CD4-positive, alpha-beta T cell (primary cell): ENCODE measurements around the gene B4GALT2. TPM values are rescaled to one million over a fixed set of nuclear protein-coding genes. Genes with fewer than 3 reads are reported as not detected.

Experiments used
- ATAC-seq: fragments of 200-7000 bp; cut with Tn5 transposase; one replicate; pipeline ENCODE4 v1.10.0; 2022; ENCODE audit warnings: mild to moderate bottlenecking; ENCODE audit not compliant: poor library complexity
- CTCF ChIA-PET: fragments of 350-600 bp; sonication (Branson Sonifier 250); formaldehyde crosslinking; loops from one replicate; lab custom pipeline; 2021; ENCODE audit warnings: antibody characterized with exemption, inconsistent platforms; lab: Charles Lee
- POLR2A ChIA-PET: fragments of 350-600 bp; sonication (Branson Sonifier 250); formaldehyde crosslinking; loops from one replicate; lab custom pipeline; 2021; ENCODE audit warnings: antibody characterized with exemption, inconsistent platforms; lab: Charles Lee
- DNase-seq, 14 experiments: peaks; one replicate each; pipeline ENCODE4 v3.0.0-alpha.2; 2013 to 2020; ENCODE audit warnings: mixed read lengths in 2 of 14
- H3K27ac ChIP-seq, 2 donors: one replicate each; pipeline versions ENCODE4 v1.5.1 to v1.7.0; 2013; ENCODE audit warnings: low read length in 2 of 2, low read depth in 1 of 2, mild to moderate bottlenecking in 1 of 2
- H3K27me3 ChIP-seq, 2 experiments: 1 replicate in 1 of 2; 2 replicates in 1 of 2; pipeline versions ENCODE4 v1.6.1 to v1.7.0; 2013; ENCODE audit warnings: low read length in 2 of 2, control low read depth in 1 of 2, mild to moderate bottlenecking in 1 of 2, moderate library complexity in 1 of 2; ENCODE audit not compliant: insufficient read depth in 2 of 2, control insufficient read depth in 1 of 2
- H3K36me3 ChIP-seq: one replicate; pipeline ENCODE4 v1.6.1; 2013; ENCODE audit warnings: low read length, control low read depth; ENCODE audit not compliant: insufficient read depth
- H3K4me1 ChIP-seq: one replicate; pipeline ENCODE4 v1.6.1; 2013; ENCODE audit warnings: low read length, control low read depth; ENCODE audit not compliant: insufficient read depth
- H3K4me3 ChIP-seq: one replicate; pipeline ENCODE4 v1.5.1; 2013; ENCODE audit warnings: mild to moderate bottlenecking, low read length, moderate library complexity
- H3K9me3 ChIP-seq, 2 experiments: 1 replicate in 1 of 2; 2 replicates in 1 of 2; pipeline versions ENCODE4 v1.6.1 to v1.7.0; 2013; ENCODE audit warnings: low read length in 2 of 2, mild to moderate bottlenecking in 2 of 2, control low read depth in 1 of 2, moderate library complexity in 1 of 2; ENCODE audit not compliant: control insufficient read depth in 1 of 2, insufficient read depth in 1 of 2
- H3K27ac Mint-ChIP-seq: one replicate; pipeline ENCODE4 v1.8.0; 2020; ENCODE audit warnings: mixed read lengths
- H3K27me3 Mint-ChIP-seq: one replicate; pipeline ENCODE4 v1.8.0; 2021; ENCODE audit warnings: mixed read lengths
- H3K36me3 Mint-ChIP-seq: one replicate; pipeline ENCODE4 v1.8.0; 2021; ENCODE audit warnings: low read depth, mixed read lengths
- H3K4me1 Mint-ChIP-seq: one replicate; pipeline ENCODE4 v1.8.0; 2021; ENCODE audit warnings: low read depth, mixed read lengths
- H3K4me3 Mint-ChIP-seq: one replicate; pipeline ENCODE4 v1.8.0; 2020; ENCODE audit warnings: mild to moderate bottlenecking, mixed read lengths
- H3K9me3 Mint-ChIP-seq: one replicate; pipeline ENCODE4 v1.8.0; 2020; ENCODE audit warnings: mixed read lengths
- intact Hi-C, 2 experiments: fragments of 100-400 bp; cut with DNase I in 1 of 2; cut with micrococcal nuclease in 1 of 2; formaldehyde crosslinking; loops; one replicate each; pipeline versions ENCODE4 v1.15.1 to v1.9.0; 2023 to 2025; cut with DNase I, micrococcal nuclease
- total RNA-seq, 174 experiments: library from RNA in 2 of 174; stranded (reverse) in 2 of 174; gene quantifications; one replicate each; pipeline ENCODE4 v1.2.3 and lab custom pipeline; 2021 to 2026
- TF ChIP-seq, protein P1 (sequence below): fragments of 200-600 bp; IDR thresholded peaks from one replicate; pipeline ENCODE4 v1.8.0; 2022; ENCODE audit warnings: antibody characterized with exemption, mild to moderate bottlenecking

Gene B4GALT2
- total RNA-seq, 2 experiments from 2014 or later = 0.22 to 0.34 TPM

- Mint-ChIP-seq H3K27me3 (no peaks in the 10 kb centered on the region), H3K27ac (no peak overlapping the region), H3K36me3 (peaks cover 31% of the 10 kb centered on the region), H3K4me3 (no peak overlapping the region), H3K4me1 (peaks cover 22% of the 10 kb centered on the region), H3K9me3 (no peaks in the 10 kb centered on the region)
- Histone ChIP-seq H3K4me3 (no peak overlapping the region), H3K27me3 (no peaks in the 10 kb centered on the region), H3K27ac (no peak overlapping the region), H3K36me3 (peaks cover 35% of the 10 kb centered on the region), H3K4me1 (no peaks in the 10 kb centered on the region), H3K9me3 (no peaks in the 10 kb centered on the region)
- TF ChIP-seq, protein P1, sequence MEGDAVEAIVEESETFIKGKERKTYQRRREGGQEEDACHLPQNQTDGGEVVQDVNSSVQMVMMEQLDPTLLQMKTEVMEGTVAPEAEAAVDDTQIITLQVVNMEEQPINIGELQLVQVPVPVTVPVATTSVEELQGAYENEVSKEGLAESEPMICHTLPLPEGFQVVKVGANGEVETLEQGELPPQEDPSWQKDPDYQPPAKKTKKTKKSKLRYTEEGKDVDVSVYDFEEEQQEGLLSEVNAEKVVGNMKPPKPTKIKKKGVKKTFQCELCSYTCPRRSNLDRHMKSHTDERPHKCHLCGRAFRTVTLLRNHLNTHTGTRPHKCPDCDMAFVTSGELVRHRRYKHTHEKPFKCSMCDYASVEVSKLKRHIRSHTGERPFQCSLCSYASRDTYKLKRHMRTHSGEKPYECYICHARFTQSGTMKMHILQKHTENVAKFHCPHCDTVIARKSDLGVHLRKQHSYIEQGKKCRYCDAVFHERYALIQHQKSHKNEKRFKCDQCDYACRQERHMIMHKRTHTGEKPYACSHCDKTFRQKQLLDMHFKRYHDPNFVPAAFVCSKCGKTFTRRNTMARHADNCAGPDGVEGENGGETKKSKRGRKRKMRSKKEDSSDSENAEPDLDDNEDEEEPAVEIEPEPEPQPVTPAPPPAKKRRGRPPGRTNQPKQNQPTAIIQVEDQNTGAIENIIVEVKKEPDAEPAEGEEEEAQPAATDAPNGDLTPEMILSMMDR = no peak
- ATAC-seq (no peak), DNase-seq (no peak)
- ChIA-PET CTCF (no interaction called here), POLR2A (no interaction called here)
- intact Hi-C loops = no loop called here
Observed at GRCh38 chr1:43954036-43954435, 25.0 kb upstream of the B4GALT2 start.

DNA sequence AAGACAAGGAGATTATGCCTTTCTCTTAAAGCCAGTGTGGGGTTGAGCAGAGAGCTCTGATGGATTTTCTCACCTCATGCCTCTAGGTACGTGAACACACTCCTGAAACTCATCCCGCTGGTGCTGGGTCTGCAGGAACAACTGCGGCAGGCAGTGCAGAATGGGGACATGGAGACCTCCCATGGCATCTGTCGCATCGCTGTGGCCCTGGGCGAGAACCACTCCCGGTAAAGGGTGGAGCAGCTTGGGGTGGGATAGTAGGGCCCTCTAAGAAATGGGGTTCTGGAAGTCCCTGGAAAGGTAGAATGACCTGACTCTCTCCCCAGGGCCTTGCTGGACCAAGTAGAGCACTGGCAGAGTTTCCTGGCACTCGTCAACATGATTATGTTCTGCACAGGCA lies 22.8 kb upstream of the B4GALT2 start:
- no peak for DNase-seq
- peaks cover 35% of the 10 kb centered on the region for H3K36me3 ChIP-seq
- POLR2A ChIA-PET = no interaction called here
- peaks cover 3% of the 10 kb centered on the region for H3K4me1 Mint-ChIP-seq
- no peak overlapping the region for H3K27ac ChIP-seq
- CTCF ChIA-PET = no interaction called here
- TF ChIP-seq, protein P1 = no peak
- no peaks in the 10 kb centered on the region for H3K4me1 ChIP-seq
- H3K9me3 ChIP-seq = no peaks in the 10 kb centered on the region
- H3K4me3 Mint-ChIP-seq = no peak overlapping the region
- no peak overlapping the region for H3K27ac Mint-ChIP-seq
- H3K4me3 ChIP-seq = no peak overlapping the region
- H3K27me3 ChIP-seq = no peaks in the 10 kb centered on the region
- no peak for ATAC-seq
- intact Hi-C loops = no loop called here
- peaks cover 33% of the 10 kb centered on the region for H3K36me3 Mint-ChIP-seq
- no peaks in the 10 kb centered on the region for H3K27me3 Mint-ChIP-seq
- no peaks in the 10 kb centered on the region for H3K9me3 Mint-ChIP-seq

DNA sequence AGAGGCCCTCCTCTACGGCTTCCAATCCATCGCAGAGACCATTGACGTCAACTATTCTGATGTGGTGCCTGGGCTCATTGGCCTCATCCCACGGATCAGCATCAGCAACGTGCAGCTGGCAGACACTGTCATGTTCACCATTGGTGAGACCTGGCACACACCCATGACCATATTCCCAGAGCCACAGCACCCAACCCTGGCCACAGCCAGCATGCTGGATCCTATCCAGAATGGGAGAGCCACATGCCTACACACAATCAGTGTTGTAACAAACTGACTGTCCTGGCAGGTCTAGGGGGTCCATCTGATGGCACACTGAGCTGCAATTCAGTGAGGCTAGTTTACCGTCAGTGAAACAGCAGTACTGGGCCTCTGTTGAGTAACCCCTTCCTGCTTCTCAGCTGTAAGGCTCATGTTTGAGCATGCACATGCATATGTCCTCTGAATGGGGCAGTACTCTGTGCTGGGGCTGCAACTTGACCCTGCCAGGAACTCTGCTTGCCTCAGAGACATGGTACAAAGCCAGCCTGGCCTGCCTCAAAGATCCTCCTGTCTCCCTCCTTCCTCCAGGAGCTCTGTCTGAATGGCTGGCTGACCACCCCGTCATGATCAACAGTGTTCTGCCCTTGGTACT lies 21.5 kb upstream of the B4GALT2 start:
- no peaks in the 10 kb centered on the region for H3K27me3 Mint-ChIP-seq
- POLR2A ChIA-PET = no interaction called here
- H3K27ac Mint-ChIP-seq = no peak overlapping the region
- no peak for ATAC-seq
- peaks cover 43% of the 10 kb centered on the region for H3K36me3 ChIP-seq
- CTCF ChIA-PET = no interaction called here
- peaks cover 40% of the 10 kb centered on the region for H3K36me3 Mint-ChIP-seq
- H3K4me1 Mint-ChIP-seq = no peaks in the 10 kb centered on the region
- intact Hi-C loops = no loop called here
- no peaks in the 10 kb centered on the region for H3K27me3 ChIP-seq
- no peak for DNase-seq
- no peak overlapping the region for H3K27ac ChIP-seq
- H3K4me1 ChIP-seq = no peaks in the 10 kb centered on the region
- H3K4me3 Mint-ChIP-seq = no peak overlapping the region
- no peaks in the 10 kb centered on the region for H3K9me3 Mint-ChIP-seq
- no peak overlapping the region for H3K4me3 ChIP-seq
- TF ChIP-seq, protein P1 = no peak
- no peaks in the 10 kb centered on the region for H3K9me3 ChIP-seq
